GM12874 (cell line): Measurements from ENCODE around the gene PODN.

Experiments used
- TF ChIP-seq, protein P1 (sequence below): IDR thresholded peaks from 2 replicates; pipeline ENCODE4 v1.5.1; 2011; ENCODE audit warnings: low read depth, mild to moderate bottlenecking, control low read depth, low read length, moderate library complexity; ENCODE audit not compliant: insufficient read depth

Gene PODN

DNA sequence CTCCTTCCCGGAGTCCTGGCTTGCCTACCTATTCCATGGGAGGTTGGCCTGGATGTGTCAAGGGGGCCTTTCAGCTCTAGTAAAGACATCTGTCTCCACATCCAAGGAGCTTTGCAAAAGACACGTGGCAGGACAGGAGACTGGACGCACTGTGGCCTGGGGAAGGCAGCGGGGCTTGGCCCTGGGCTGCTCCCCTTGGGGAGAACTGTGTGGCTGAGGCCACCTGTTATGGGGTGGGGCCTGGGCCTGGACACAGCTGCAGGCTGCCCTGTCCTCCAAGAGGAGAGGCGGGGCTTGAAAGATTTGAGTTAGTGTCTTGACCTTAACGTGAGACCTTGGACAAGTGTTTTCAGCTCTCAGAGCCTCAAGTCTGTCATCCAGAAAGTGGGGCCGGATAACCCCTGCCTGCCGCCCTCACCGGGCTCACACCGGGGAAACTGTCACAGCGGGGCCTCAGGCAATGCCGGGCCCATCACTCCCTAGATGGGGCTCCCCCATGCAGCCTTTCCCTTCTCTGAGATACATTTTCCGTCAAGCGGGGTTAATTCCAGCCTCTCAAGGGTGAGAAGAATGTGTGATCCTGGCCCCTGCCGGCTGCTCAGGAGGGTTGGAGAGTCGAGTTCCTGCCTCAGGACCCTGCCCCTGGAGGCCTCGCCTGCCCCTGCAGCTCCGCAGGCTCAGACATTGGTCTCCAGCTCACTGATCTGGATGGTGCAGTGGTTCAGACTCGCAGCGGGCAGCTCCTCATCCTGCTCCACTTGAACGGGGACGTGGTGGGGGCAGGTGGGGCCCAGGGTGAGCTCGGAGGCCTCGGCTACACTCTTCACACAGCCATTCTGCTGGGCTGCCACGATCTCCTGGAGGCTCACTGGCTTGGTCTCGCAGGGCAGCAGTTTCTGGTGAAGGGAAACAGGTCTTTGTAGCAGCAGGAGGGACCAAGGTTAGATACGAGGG, 25.6 kb downstream of the PODN start:
- TF ChIP-seq, protein P1, sequence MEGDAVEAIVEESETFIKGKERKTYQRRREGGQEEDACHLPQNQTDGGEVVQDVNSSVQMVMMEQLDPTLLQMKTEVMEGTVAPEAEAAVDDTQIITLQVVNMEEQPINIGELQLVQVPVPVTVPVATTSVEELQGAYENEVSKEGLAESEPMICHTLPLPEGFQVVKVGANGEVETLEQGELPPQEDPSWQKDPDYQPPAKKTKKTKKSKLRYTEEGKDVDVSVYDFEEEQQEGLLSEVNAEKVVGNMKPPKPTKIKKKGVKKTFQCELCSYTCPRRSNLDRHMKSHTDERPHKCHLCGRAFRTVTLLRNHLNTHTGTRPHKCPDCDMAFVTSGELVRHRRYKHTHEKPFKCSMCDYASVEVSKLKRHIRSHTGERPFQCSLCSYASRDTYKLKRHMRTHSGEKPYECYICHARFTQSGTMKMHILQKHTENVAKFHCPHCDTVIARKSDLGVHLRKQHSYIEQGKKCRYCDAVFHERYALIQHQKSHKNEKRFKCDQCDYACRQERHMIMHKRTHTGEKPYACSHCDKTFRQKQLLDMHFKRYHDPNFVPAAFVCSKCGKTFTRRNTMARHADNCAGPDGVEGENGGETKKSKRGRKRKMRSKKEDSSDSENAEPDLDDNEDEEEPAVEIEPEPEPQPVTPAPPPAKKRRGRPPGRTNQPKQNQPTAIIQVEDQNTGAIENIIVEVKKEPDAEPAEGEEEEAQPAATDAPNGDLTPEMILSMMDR: no peak

- TF ChIP-seq, protein P1: no peak
These were observed 26.7 kb downstream of the PODN start for GRCh38 chr1:53088616-53089300.

GRCh38 chr1:53089478-53090226, 27.6 kb downstream of the PODN start:
- TF ChIP-seq, protein P1: no peak

DNA sequence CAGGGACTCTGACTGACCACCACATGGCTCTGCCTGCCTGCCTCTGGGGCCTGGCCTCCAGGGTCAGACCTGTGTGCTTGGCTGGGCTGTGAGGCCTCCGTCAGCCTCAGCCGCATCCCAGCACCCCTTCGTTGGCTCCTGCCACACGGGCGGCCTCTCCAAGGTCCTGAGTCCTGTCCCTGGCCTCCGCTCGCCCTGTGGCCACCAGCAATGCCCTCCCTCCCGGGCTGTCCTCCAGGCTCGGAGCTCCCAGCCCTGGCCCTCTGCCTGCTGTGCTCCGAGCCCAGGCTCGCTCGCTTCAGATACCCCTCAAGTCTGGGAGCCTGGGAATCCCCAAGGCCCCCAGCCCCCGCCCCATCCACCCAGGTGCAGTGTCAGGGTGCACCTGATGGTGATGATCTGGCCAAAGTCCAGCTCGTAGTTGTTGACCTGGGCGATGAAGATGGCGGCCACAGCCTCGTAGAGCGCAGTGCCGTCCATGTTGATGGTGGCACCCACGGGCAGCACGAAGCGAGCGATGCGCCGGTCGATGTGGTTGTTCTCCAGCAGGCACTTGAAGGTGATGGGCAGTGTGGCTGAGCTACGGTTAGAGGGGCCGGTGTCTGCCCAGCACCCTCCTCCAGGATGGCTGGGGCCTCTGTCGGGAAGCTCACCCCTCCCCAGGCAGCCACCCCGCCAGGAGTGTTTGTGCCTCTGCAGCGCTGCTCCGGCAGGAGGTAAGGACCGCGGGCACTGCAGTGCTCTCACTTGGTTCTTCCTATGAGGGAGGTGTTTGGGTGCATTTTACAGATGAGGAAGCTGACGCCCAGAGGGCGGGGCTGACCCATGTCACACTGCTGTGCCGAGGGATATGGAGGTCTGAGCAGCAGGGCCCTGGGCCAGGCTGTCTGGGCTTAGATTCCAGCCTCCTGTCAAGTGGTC, 28.5 kb downstream of the PODN start:
- TF ChIP-seq, protein P1: no peak

GRCh38 chr1:53091841-53092645, 30.0 kb downstream of the PODN start:
- TF ChIP-seq, protein P1: no peak

DNA sequence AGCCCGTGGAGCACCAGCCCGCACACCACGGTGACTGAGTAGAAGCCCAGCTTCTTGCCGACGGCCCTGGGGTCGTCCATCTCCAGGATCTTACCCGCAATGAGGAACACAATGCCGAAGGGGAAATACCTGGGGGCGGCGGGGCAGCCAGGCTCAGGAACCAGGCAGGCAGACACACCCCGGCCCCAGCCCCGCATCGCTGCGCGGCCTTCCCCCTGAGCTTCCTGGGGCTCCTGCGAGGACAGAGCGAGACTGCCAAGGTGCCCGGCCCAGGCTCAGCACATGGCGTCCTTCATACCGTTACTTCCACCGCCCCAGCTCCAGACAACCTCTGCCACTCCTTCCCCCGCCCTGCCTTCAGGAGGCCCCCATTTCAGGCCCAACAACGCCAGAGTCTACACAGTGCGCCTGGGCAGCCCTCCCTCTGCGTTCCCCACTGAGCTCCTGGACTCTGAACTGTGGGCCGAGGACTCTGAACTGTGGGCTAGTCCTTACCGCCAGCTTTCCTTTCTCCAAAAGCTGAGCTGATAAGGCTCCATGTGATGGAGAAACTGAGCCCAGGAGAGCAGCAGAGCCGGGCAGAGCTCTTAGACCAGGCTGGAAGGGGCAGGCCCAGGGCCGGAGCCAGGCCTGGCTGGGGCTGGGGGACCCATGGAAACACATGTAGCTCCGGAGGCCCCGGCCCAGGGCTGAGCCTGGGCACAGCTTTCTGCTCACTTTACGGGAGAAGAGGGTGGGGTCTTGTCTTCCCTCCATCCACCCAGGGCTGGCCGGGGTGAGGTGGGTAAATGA, 30.8 kb downstream of the PODN start:
- TF ChIP-seq, protein P1: no peak
